ENCODE data around the gene TMEM91.

TMEM91 gene

DNA sequence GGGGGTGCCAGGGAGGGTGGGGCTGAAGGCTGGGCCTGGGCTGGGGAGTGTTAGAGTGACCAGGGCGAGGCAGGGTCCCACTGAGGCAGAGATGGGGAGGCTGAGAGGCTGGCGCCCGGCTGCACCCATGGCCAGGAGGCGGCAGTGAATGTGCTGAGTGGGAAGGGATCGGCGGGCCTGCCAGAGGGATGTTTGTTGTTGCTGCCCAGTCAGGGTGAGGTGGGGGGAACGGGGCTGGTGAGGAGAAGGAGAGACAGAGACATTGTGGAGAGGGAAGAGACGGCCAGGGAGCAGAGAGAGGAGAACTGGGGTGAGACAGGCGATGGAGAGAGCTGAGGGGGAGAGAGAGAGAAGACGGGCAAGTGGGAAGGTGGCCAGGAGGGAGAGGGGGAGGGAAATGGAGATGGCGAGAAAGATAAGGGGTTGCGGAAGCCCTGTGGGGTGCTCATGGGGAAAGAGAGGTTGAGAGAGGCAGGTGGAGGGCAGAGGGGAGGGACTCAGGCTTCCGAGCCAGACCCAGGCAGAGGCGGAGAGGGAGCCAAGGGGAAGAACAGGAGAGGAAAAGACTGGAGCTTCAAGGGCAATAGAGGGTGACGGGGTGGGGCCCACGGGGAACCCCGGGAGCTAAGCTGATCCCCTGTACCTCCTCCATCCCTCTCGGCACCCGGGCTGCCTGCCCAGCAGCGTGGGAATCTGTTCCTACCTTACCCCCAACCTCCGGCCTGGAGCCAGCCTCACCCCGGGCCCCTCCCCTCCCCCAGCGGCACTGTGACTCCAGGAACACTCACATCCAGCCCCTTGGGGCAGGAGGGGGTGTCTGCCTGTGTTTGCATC is 51.5 kb downstream of the TMEM91 start:
- DNase-seq: no peak
- TF ChIP-seq CTCF (IDR thresholded peaks at IDR 0.05; ENCODE audit: low read depth, low read length): no peak
- H3K4me3 ChIP-seq (ENCODE audit: low read depth, low read length): peak overlapping the region; percentile 25
- no peaks in the 10 kb centered on the region for H3K9me3 ChIP-seq (ENCODE audit: severe bottlenecking)
- H3K27ac ChIP-seq: peak overlapping the region; percentile 63
- H3K27me3 ChIP-seq (ENCODE audit: insufficient read depth, low read depth, severe bottlenecking): no peaks in the 10 kb centered on the region
- H3K36me3 ChIP-seq: peaks cover 25% of the 10 kb centered on the region

DNA sequence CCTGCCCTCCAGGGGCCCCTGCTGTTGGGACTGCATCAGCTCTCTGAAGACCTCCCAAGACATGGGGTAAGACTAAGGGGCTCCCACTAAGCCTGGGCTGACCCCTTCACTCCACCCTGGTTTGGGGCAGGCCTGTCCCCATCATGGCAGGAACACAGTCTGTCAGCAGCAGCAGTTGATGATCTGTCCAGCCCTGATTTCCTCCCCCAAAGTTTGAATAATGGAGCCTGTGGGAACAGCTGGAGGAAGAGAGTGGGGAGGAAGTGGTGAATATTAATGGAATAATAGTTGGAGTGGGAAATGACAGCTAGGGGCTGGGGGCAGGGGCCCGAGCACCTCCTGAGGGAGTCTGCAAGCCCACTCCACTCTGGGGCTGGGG is 52.1 kb downstream of the TMEM91 start:
- no peak for DNase-seq
- Histone ChIP-seq H3K9me3 (ENCODE audit: severe bottlenecking) (no peaks in the 10 kb centered on the region), H3K4me3 (ENCODE audit: low read depth, low read length) (no peak overlapping the region), H3K27me3 (ENCODE audit: insufficient read depth, low read depth, severe bottlenecking) (no peaks in the 10 kb centered on the region), H3K36me3 (peaks cover 26% of the 10 kb centered on the region), H3K27ac (peak overlapping the region; percentile 63; the same call in 1 of the 2 replicates)
- no peak for TF ChIP-seq CTCF (IDR thresholded peaks at IDR 0.05; ENCODE audit: low read depth, low read length)

GRCh38 chr19:41430922-41431321 is 54.6 kb downstream of the TMEM91 start:
- TF ChIP-seq CTCF (IDR thresholded peaks at IDR 0.05; ENCODE audit: low read depth, low read length): no peak
- no peak overlapping the region for H3K4me3 ChIP-seq (ENCODE audit: low read depth, low read length)
- no peaks in the 10 kb centered on the region for H3K27me3 ChIP-seq (ENCODE audit: insufficient read depth, low read depth, severe bottlenecking)
- DNase-seq: no peak
- H3K36me3 ChIP-seq: peaks cover 16% of the 10 kb centered on the region
- H3K9me3 ChIP-seq (ENCODE audit: severe bottlenecking): no peaks in the 10 kb centered on the region
- no peak overlapping the region for H3K27ac ChIP-seq

- Histone ChIP-seq H3K36me3 (peaks cover 16% of the 10 kb centered on the region), H3K27ac (no peak overlapping the region), H3K4me3 (ENCODE audit: low read depth, low read length) (no peak overlapping the region), H3K27me3 (ENCODE audit: insufficient read depth, low read depth, severe bottlenecking) (no peaks in the 10 kb centered on the region), H3K9me3 (ENCODE audit: severe bottlenecking) (no peaks in the 10 kb centered on the region)
- DNase-seq: no peak
- peak; percentile 31; the same call in 1 of the 2 replicates for TF ChIP-seq CTCF (IDR thresholded peaks at IDR 0.05; ENCODE audit: low read depth, low read length)
These were observed 55.4 kb downstream of the TMEM91 start for GRCh38 chr19:41431426-41432386.

- no peaks in the 10 kb centered on the region for H3K27me3 ChIP-seq (ENCODE audit: insufficient read depth, low read depth, severe bottlenecking)
- H3K36me3 ChIP-seq: peaks cover 21% of the 10 kb centered on the region
- no peak for DNase-seq
- no peak for TF ChIP-seq CTCF (IDR thresholded peaks at IDR 0.05; ENCODE audit: low read depth, low read length)
- no peaks in the 10 kb centered on the region for H3K9me3 ChIP-seq (ENCODE audit: severe bottlenecking)
- no peak overlapping the region for H3K4me3 ChIP-seq (ENCODE audit: low read depth, low read length)
- H3K27ac ChIP-seq: no peak overlapping the region
These were observed 56.8 kb downstream of the TMEM91 start for GRCh38 chr19:41433171-41433570.
